Small intestine (tissue), 7 donors: Measurements from ENCODE around the gene HS3ST1. TPM values are rescaled to one million over a fixed set of nuclear protein-coding genes. Genes with fewer than 3 reads are reported as not detected.

Experiments
- DNase-seq, 2 donors: peaks; one replicate each; pipeline versions ENCODE4 v3.0.0 to v3.0.0-alpha.2; 2013
- FAIRE-seq: peaks from 2 replicates; lab custom pipeline; 2012; peaks lifted over from hg19 to GRCh38; lab: Jason Lieb, UNC
- H3K27ac ChIP-seq, 3 donors: one replicate each; pipeline ENCODE4 v1.5.1; 2013; ENCODE audit warnings: low read length in 2 of 3, mild to moderate bottlenecking in 2 of 3, control low read depth in 1 of 3, inconsistent platforms in 1 of 3, low read depth in 1 of 3, moderate library complexity in 1 of 3
- H3K27me3 ChIP-seq, 3 donors: one replicate each; pipeline ENCODE4 v1.6.1; 2013; ENCODE audit warnings: low read length in 3 of 3, inconsistent platforms in 1 of 3; ENCODE audit not compliant: control insufficient read depth in 3 of 3, insufficient read depth in 3 of 3
- H3K36me3 ChIP-seq, 3 donors: one replicate each; pipeline ENCODE4 v1.6.1; 2013; ENCODE audit warnings: low read length in 3 of 3, inconsistent platforms in 1 of 3, low read depth in 1 of 3, mild to moderate bottlenecking in 1 of 3, moderate library complexity in 1 of 3; ENCODE audit not compliant: control insufficient read depth in 3 of 3, insufficient read depth in 2 of 3
- H3K4me1 ChIP-seq, 3 donors: one replicate each; pipeline ENCODE4 v1.6.1; 2013; ENCODE audit warnings: low read length in 2 of 3, inconsistent platforms in 1 of 3, low read depth in 1 of 3, mild to moderate bottlenecking in 1 of 3, moderate library complexity in 1 of 3; ENCODE audit not compliant: control insufficient read depth in 3 of 3, insufficient read depth in 2 of 3
- H3K4me3 ChIP-seq, 3 donors: one replicate each; pipeline ENCODE4 v1.5.1; 2013; ENCODE audit warnings: low read length in 3 of 3, control low read depth in 1 of 3, inconsistent platforms in 1 of 3, low read depth in 1 of 3, mild to moderate bottlenecking in 1 of 3, moderate library complexity in 1 of 3
- H3K9me3 ChIP-seq, 2 donors: one replicate each; pipeline ENCODE4 v1.6.1; 2013; ENCODE audit warnings: low read depth in 1 of 2, low read length in 1 of 2; ENCODE audit not compliant: control insufficient read depth in 2 of 2, insufficient read depth in 1 of 2
- WGBS, 3 donors: extraction: QIAGEN DNeasy Blood & Tissue Kit; methylation state at CpG; one replicate each; pipeline ENCODE4 v1.1.7; 2013; 5-methylcytosine and 5-hydroxymethylcytosine counted together
- polyA plus RNA-seq, 4 donors: library from polyadenylated mRNA; stranded (reverse) in 3 of 4; unstranded in 1 of 4; fragments of 200-250 nt in 3 of 4; fragments of 120-200 nt in 1 of 4; gene quantifications; one replicate each; pipeline versions ENCODE4 v1.2.1 to v1.2.3, GENCODE V29; 2013
- donor health status: healthy with polysubstance abuse.
- donor health status: control.
- donor health status: control.
- donor health status: Bipolar disorder and iron deficiency.
- donor health status: healthy.

Gene HS3ST1
- polyA plus RNA-seq, 4 donors: 1.1 to 5.1 (median 1.1) TPM

DNA sequence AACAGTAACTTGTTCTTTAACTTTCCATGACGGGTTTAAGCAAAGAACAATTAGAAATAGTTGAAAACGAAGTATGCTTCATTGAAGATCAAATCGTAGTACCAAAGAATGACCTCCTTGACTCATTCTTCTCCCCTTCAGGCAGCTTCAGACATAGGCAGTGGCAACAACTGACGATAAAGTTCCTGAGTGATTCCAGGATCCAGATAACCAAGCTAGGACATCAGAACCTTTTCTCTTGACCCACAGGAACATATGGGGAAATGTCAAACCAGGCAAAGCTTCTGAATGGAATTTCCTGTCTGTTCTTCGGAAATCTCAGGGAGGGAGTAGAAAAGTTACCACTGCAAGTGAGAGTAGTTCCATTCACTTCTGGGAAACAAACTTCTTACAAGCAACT lies 74.2 kb downstream of the HS3ST1 start:
- DNase-seq: no peak
- no peak for FAIRE-seq
- Histone ChIP-seq H3K4me3 (no peak overlapping the region), H3K36me3 (no peaks in the 10 kb centered on the region), H3K9me3 (no peaks in the 10 kb centered on the region), H3K4me1 (no peaks in the 10 kb centered on the region), H3K27me3 (no peaks in the 10 kb centered on the region), H3K27ac (no peak overlapping the region)
- WGBS, 3 donors: 81 to 87% (median 85%) methylated on average over 5 of the region's 5 CpGs

DNA sequence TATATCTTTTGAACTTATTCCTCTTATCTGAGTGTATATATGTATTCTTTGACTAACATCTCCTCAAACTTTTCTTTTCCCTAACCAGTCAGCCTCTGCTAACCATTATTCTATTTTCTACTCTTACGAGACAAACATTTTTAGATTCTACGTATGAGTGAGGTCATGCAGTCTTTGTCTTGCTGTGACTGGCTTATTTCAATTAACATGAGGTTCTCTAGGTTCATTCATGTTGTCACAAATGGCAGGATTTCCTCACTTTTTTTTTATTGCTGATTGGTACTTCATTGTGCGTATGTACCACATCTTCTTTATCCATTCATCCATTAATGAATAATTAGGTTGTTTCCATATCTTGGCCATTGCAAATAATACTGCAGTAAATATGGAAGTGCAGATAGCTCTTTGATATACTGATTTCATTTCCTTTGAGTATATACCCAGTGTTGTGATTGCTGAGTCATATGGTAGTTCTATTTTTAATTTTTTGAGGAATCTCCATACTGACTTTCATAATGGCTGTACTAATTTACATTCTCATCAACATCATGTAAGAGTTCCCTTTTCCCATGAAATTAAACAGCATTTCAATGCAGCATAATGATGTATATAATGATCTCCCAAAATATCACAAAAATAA lies 80.1 kb downstream of the HS3ST1 start:
- FAIRE-seq: no peak
- WGBS, 3 donors: 88 to 98% (median 92%) methylated on average over 3 of the region's 3 CpGs
- Histone ChIP-seq H3K36me3 (no peaks in the 10 kb centered on the region), H3K27ac (no peak overlapping the region), H3K27me3 (no peaks in the 10 kb centered on the region), H3K4me1 (no peaks in the 10 kb centered on the region), H3K4me3 (no peak overlapping the region), H3K9me3 (no peaks in the 10 kb centered on the region)
- no peak for DNase-seq

DNA sequence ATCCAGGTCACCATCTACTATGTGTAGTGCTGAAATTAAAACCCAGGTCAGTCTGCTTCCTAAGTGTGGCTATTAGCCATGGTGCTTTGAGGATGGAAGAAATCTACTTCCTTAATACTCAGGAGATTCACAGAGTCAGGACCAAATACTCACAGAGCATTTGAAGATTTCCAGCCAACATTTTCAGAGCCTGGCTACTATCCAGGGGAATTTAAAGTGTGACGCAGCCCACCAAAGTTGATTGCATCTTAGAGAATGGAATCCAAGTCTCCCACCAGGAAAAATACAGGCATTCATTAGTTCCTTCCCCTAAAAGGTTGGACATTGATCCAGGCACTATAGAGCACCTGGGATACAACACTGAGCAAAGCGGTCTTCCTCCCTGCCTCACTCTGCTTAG lies 83.8 kb downstream of the HS3ST1 start:
- H3K27me3 ChIP-seq: no peaks in the 10 kb centered on the region
- H3K36me3 ChIP-seq: no peaks in the 10 kb centered on the region
- WGBS, 3 donors: 82 to 91% (median 89%) methylated on average over 2 of the region's 2 CpGs
- H3K27ac ChIP-seq: no peak overlapping the region
- no peak overlapping the region for H3K4me3 ChIP-seq
- no peaks in the 10 kb centered on the region for H3K9me3 ChIP-seq
- no peak for DNase-seq
- no peaks in the 10 kb centered on the region for H3K4me1 ChIP-seq
- no peak for FAIRE-seq

DNA sequence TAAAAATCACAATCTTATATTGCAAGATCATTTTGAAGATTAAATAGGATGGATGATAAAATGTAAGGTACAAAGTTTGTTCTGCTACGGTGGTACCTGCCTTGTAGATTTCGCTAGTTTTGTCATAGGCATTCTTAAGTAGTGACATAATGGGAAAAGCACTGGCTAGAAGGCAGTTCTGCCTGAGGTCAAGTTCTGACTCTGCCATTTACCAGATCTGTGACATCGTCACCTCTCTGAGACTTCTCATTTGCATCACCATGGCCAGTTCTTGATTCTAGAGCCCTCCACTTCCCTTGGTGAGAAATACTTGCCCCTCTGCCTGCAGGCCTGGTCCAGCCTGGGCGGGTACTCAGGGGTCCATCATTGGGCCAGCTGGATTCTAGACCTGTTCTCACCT lies 85.2 kb downstream of the HS3ST1 start:
- no peaks in the 10 kb centered on the region for H3K36me3 ChIP-seq
- WGBS, 3 donors: 77 to 84% (median 84%) methylated on average over 4 of the region's 4 CpGs
- FAIRE-seq: no peak
- DNase-seq: no peak
- H3K27ac ChIP-seq: no peak overlapping the region
- no peaks in the 10 kb centered on the region for H3K27me3 ChIP-seq
- H3K4me1 ChIP-seq: no peaks in the 10 kb centered on the region
- no peak overlapping the region for H3K4me3 ChIP-seq
- H3K9me3 ChIP-seq: no peaks in the 10 kb centered on the region
